Stomach (tissue), 4 donors: ENCODE results near the gene SIX3.

Experiments used
- EP300 ChIP-seq: sonication (generic); formaldehyde crosslinking; IDR thresholded peaks from one replicate; pipeline ENCODE4 v1.6.1; 2017; ENCODE audit warnings: antibody characterized with exemption
- POLR2A ChIP-seq, 4 donors: fragments of 450-650 bp; IDR thresholded peaks; one replicate each; pipeline ENCODE4 v1.6.1; 2016; ENCODE audit warnings: antibody characterized with exemption in 4 of 4, control low read depth in 2 of 4, mild to moderate bottlenecking in 1 of 4, moderate library complexity in 1 of 4
- POLR2AphosphoS5 ChIP-seq, 3 donors: sonication (generic); formaldehyde crosslinking; IDR thresholded peaks; one replicate each; pipeline ENCODE4 v1.6.1; 2016; ENCODE audit warnings: antibody characterized with exemption in 3 of 3
- TF ChIP-seq, protein P1 (sequence below), 7 experiments: fragments of 450-650 bp in 4 of 7; fragments of 200-600 bp in 3 of 7; sonication (generic) in 3 of 7; IDR thresholded peaks; one replicate each; pipeline ENCODE4 v1.5.1; 2016 to 2019; ENCODE audit warnings: antibody characterized with exemption in 7 of 7, control low read depth in 2 of 7, mild to moderate bottlenecking in 1 of 7

DNA sequence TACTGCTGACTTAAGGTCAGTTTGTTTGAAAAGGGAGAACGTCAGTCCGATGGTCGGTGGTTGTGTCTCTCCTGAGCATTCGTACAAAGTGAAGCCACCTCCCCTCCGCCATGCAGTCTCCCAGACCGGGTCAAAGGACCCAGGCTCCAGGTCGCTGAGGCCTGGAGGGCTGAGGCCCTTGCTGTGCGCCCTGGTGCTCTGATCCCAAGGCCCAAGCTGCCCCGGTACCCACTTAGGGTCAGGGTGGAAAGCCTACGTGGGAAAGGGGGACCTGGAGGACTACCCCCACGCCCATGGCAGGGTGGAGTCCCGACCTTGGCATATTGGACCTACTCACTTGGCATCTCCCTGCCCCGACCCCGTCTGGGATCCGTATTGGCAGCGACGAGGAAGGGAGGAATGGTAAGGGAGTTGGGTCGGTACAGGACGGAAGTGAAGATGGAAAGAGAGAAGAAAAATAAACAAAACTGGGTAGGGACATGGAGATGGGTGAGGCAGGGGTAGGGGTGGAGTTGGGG is 8.0 kb upstream of the SIX3 start:
- TF ChIP-seq, protein P1, sequence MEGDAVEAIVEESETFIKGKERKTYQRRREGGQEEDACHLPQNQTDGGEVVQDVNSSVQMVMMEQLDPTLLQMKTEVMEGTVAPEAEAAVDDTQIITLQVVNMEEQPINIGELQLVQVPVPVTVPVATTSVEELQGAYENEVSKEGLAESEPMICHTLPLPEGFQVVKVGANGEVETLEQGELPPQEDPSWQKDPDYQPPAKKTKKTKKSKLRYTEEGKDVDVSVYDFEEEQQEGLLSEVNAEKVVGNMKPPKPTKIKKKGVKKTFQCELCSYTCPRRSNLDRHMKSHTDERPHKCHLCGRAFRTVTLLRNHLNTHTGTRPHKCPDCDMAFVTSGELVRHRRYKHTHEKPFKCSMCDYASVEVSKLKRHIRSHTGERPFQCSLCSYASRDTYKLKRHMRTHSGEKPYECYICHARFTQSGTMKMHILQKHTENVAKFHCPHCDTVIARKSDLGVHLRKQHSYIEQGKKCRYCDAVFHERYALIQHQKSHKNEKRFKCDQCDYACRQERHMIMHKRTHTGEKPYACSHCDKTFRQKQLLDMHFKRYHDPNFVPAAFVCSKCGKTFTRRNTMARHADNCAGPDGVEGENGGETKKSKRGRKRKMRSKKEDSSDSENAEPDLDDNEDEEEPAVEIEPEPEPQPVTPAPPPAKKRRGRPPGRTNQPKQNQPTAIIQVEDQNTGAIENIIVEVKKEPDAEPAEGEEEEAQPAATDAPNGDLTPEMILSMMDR (IDR thresholded peaks at IDR 0.05): no peak
- TF ChIP-seq POLR2AphosphoS5 (IDR thresholded peaks at IDR 0.05) (no peak), EP300 (no peak), POLR2A (IDR thresholded peaks at IDR 0.05) (no peak)
